ENCODE results near the gene LYG1.

- TF ChIP-seq POLR2A (IDR thresholded peaks at IDR 0.05; ENCODE audit: low read length) = no peak
- no peak for TF ChIP-seq GATA1 (IDR thresholded peaks at IDR 0.05; ENCODE audit: low read depth, low read length)
Observed at GRCh38 chr2:99255491-99256318, 45.3 kb downstream of the LYG1 start, which contains the start of gene LYG2.
